Keratinocyte (primary cell): Measurements from ENCODE around the gene ALG11. TPM values are rescaled to one million over a fixed set of nuclear protein-coding genes. Genes with fewer than 3 reads are reported as not detected.

Source experiments
- DNase-seq: peaks from one replicate; pipeline ENCODE4 v3.0.0-alpha.2; 2011; ENCODE audit warnings: low read depth, missing footprints, low spot score
- FAIRE-seq: peaks from 2 replicates; lab custom pipeline; 2011; peaks lifted over from hg19 to GRCh38; lab: Jason Lieb, UNC
- H2AFZ ChIP-seq: 2 replicates; pipeline ENCODE4 v1.6.0; 2012; ENCODE audit warnings: low read length, control low read depth, inconsistent platforms; ENCODE audit not compliant: control insufficient read depth
- H3K27ac ChIP-seq: 2 replicates; pipeline ENCODE4 v1.5.1; 2011; ENCODE audit warnings: low read length; ENCODE audit not compliant: control insufficient read depth, insufficient read depth
- H3K27me3 ChIP-seq: 3 replicates; pipeline ENCODE4 v1.6.0; 2011; ENCODE audit warnings: low read length; ENCODE audit not compliant: control insufficient read depth, insufficient read depth; ENCODE audit errors: extremely low read depth
- H3K36me3 ChIP-seq, 2 experiments: 2 replicates in 1 of 2; 3 replicates in 1 of 2; pipeline ENCODE4 v1.5.1; 2011; ENCODE audit warnings: low read length in 2 of 2, mild to moderate bottlenecking in 1 of 2; ENCODE audit not compliant: control insufficient read depth in 2 of 2, insufficient read depth in 2 of 2; ENCODE audit errors: extremely low read depth in 1 of 2
- H3K4me1 ChIP-seq: 3 replicates; pipeline ENCODE4 v1.5.1; 2011; ENCODE audit warnings: low read length; ENCODE audit not compliant: control insufficient read depth, insufficient read depth; ENCODE audit errors: extremely low read depth
- H3K4me2 ChIP-seq: 3 replicates; pipeline ENCODE4 v1.6.0; 2011; ENCODE audit warnings: low read depth, low read length; ENCODE audit not compliant: control insufficient read depth, insufficient read depth; ENCODE audit errors: extremely low read depth
- H3K4me3 ChIP-seq, 3 experiments: fragments of 200-600 bp in 1 of 3; sonication (generic) in 1 of 3; 2 replicates in 2 of 3; 3 replicates in 1 of 3; pipeline ENCODE4 v1.5.1; 2011 to 2016; ENCODE audit warnings: low read length in 3 of 3, mild to moderate bottlenecking in 3 of 3, control low read depth in 2 of 3, inconsistent platforms in 1 of 3, low read depth in 1 of 3, mixed read lengths in 1 of 3, mixed run types in 1 of 3, moderate library complexity in 1 of 3; ENCODE audit not compliant: control insufficient read depth in 2 of 3, insufficient read depth in 2 of 3; ENCODE audit errors: extremely low read depth in 1 of 3
- H3K79me2 ChIP-seq: 2 replicates; pipeline ENCODE4 v1.6.0; 2012; ENCODE audit warnings: low read length; ENCODE audit not compliant: control insufficient read depth, insufficient read depth
- H3K9ac ChIP-seq: 3 replicates; pipeline ENCODE4 v1.6.0; 2011; ENCODE audit warnings: low read length; ENCODE audit not compliant: control insufficient read depth, insufficient read depth; ENCODE audit errors: extremely low read depth
- H3K9me1 ChIP-seq: 3 replicates; pipeline ENCODE4 v1.6.0; 2011; ENCODE audit warnings: low read length; ENCODE audit not compliant: control insufficient read depth, insufficient read depth; ENCODE audit errors: extremely low read depth
- H3K9me3 ChIP-seq: 2 replicates; pipeline ENCODE4 v1.5.1; 2012; ENCODE audit warnings: low read depth, low read length; ENCODE audit not compliant: control insufficient read depth
- H4K20me1 ChIP-seq: 3 replicates; pipeline ENCODE4 v1.6.0; 2011; ENCODE audit warnings: low read length; ENCODE audit not compliant: control insufficient read depth, insufficient read depth; ENCODE audit errors: extremely low read depth
- EZH2 ChIP-seq: IDR thresholded peaks from one replicate; pipeline ENCODE4 v1.6.1; 2012; ENCODE audit warnings: inconsistent platforms, mild to moderate bottlenecking, low read length, moderate library complexity
- dilution Hi-C: fragments of 300-500 bp; cut with MboI; formaldehyde crosslinking; loops from one replicate; pipeline ENCODE4 v1.7.0; 2020; ENCODE audit warnings: low sequenced_read_pairs; ENCODE audit not compliant: extremely low pct_ligation_motif_present
- polyA plus RNA-seq, 5 experiments: library from polyadenylated mRNA; depleted of rRNA in 3 of 5; stranded (reverse) in 3 of 5; stranded (forward) in 1 of 5; unstranded in 1 of 5; fragments of >200 nt; gene quantifications; 1 replicate in 1 of 5; 2 replicates in 3 of 5; 3 replicates in 1 of 5; pipeline versions ENCODE4 v1.2.1 to v1.2.3, GENCODE V29; 2011 to 2012; ENCODE audit warnings: missing spikeins in 2 of 5, low read depth in 1 of 5, low replicate concordance in 1 of 5
- TF ChIP-seq, protein P1 (sequence below), 3 experiments: IDR thresholded peaks in 1 of 3; conservative IDR thresholded peaks in 1 of 3; optimal IDR thresholded peaks in 1 of 3; 2 replicates in 2 of 3; 3 replicates in 1 of 3; pipeline versions ENCODE3 to v1.5.1; 2011; ENCODE audit warnings: low read length in 3 of 3, mild to moderate bottlenecking in 3 of 3, moderate library complexity in 2 of 3, control low read depth in 1 of 3, inconsistent platforms in 1 of 3; ENCODE audit not compliant: insufficient read depth in 2 of 3; ENCODE audit errors: extremely low read depth in 1 of 3

ALG11 gene
- polyA plus RNA-seq, 1 donor (not counting 4 experiments of a cell fraction or from before 2014, with no cell fraction given): 17.4 TPM

DNA sequence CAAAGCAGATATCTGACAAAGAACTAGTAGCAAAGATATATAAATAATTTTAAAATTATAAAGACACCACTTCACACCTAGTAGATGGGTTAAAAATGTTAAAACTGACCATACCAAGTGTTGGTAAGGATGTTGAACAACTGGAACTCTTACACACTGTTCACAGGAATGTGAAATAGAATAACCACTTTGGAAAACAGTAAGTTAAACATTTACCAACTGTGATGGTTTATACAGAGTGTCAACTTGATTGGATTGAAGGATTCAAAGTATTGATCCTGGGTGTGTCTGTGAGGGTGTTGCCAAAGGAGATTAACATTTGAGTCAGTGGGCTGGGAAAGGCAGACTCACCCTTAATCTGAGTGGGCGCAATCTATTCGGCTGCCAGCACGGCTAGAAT lies 31.5 kb downstream of the ALG11 start:
- no peaks in the 10 kb centered on the region for H3K9me3 ChIP-seq
- no peaks in the 10 kb centered on the region for H3K79me2 ChIP-seq
- H3K4me3 ChIP-seq: no peak overlapping the region
- no peak overlapping the region for H3K4me2 ChIP-seq
- no peak overlapping the region for H3K27ac ChIP-seq
- no peaks in the 10 kb centered on the region for H4K20me1 ChIP-seq
- H3K27me3 ChIP-seq: no peaks in the 10 kb centered on the region
- H2AFZ ChIP-seq: no peak overlapping the region
- dilution Hi-C loops: no loop called here
- TF ChIP-seq EZH2: no peak
- TF ChIP-seq, protein P1, sequence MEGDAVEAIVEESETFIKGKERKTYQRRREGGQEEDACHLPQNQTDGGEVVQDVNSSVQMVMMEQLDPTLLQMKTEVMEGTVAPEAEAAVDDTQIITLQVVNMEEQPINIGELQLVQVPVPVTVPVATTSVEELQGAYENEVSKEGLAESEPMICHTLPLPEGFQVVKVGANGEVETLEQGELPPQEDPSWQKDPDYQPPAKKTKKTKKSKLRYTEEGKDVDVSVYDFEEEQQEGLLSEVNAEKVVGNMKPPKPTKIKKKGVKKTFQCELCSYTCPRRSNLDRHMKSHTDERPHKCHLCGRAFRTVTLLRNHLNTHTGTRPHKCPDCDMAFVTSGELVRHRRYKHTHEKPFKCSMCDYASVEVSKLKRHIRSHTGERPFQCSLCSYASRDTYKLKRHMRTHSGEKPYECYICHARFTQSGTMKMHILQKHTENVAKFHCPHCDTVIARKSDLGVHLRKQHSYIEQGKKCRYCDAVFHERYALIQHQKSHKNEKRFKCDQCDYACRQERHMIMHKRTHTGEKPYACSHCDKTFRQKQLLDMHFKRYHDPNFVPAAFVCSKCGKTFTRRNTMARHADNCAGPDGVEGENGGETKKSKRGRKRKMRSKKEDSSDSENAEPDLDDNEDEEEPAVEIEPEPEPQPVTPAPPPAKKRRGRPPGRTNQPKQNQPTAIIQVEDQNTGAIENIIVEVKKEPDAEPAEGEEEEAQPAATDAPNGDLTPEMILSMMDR (optimal IDR thresholded peaks at IDR 0.05 in 1 of 3, IDR thresholded peaks at IDR 0.05 in 1 of 3, conservative IDR thresholded peaks at IDR 0.05 in 1 of 3; ENCODE audit: extremely low read depth in 1 of 3, insufficient read depth in 2 of 3, low read length in 3 of 3): no peak
- no peaks in the 10 kb centered on the region for H3K36me3 ChIP-seq
- no peak for DNase-seq
- FAIRE-seq: no peak
- no peak overlapping the region for H3K9ac ChIP-seq
- H3K4me1 ChIP-seq: no peaks in the 10 kb centered on the region
- no peaks in the 10 kb centered on the region for H3K9me1 ChIP-seq

DNA sequence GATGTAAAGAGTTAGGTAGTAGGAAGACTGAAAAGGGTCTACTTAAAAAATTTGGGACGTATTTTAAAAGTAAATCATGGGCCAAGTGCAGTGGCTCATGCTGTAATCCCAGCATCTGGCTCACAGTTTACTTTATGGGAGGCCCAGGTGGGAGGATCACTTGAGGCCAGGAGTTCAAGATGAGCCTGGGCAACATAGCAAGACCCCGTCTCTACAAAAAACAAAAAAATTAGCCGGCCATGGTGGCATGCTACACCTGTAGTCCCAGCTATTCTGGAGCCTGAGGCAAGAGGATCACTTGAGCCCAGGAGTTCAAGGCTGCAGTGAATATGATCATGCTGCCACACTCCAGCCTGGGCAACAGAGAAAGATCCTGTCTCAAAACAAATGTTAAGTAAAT lies 35.3 kb downstream of the ALG11 start:
- H3K9me1 ChIP-seq: no peaks in the 10 kb centered on the region
- no peak overlapping the region for H3K27ac ChIP-seq
- FAIRE-seq: no peak
- H2AFZ ChIP-seq: no peak overlapping the region
- H3K79me2 ChIP-seq: no peaks in the 10 kb centered on the region
- no peaks in the 10 kb centered on the region for H4K20me1 ChIP-seq
- TF ChIP-seq EZH2: no peak
- TF ChIP-seq, protein P1 (optimal IDR thresholded peaks at IDR 0.05 in 1 of 3, IDR thresholded peaks at IDR 0.05 in 1 of 3, conservative IDR thresholded peaks at IDR 0.05 in 1 of 3; ENCODE audit: extremely low read depth in 1 of 3, insufficient read depth in 2 of 3, low read length in 3 of 3): no peak
- H3K36me3 ChIP-seq: no peaks in the 10 kb centered on the region
- H3K9me3 ChIP-seq: no peaks in the 10 kb centered on the region
- DNase-seq: no peak
- no peaks in the 10 kb centered on the region for H3K27me3 ChIP-seq
- no peak overlapping the region for H3K9ac ChIP-seq
- H3K4me3 ChIP-seq: no peak overlapping the region
- H3K4me2 ChIP-seq: no peak overlapping the region
- no peaks in the 10 kb centered on the region for H3K4me1 ChIP-seq
- dilution Hi-C loops: no loop called here
